ENCODE measurements around the gene D2HGDH. TPM values are rescaled to one million over a fixed set of nuclear protein-coding genes. Genes with fewer than 3 reads are reported as not detected.

The D2HGDH gene
- total and polyA plus RNA-seq, 2 donors from 2014 or later: 37.0 to 49.3 TPM

DNA sequence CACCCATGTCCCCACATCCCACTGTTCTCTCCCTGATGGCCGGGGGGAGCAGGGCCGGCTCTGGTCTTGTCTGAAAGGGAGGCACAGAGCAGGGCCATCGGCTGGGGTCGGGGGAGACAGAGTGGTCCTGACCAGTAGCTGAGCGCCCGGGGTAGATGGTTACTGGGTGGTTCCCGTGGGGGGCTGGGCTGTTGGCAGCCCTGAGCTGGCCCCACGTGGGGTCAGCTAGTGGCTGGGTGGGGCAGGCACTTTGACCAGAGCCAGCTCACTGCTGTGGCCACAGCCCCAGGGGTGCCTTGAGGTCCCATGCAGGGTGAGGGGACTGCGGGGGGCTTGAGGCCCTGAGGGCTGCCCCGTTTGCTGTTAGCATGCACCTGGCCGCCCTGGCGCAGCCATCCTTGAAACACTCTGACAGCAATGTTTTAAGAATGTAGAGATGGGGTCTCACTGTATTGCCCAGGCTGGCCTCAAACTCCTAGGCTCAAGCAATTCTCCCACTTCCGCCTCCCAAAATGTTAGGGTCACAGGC lies 62.2 kb downstream of the D2HGDH start:
- TF ChIP-seq, protein P1, sequence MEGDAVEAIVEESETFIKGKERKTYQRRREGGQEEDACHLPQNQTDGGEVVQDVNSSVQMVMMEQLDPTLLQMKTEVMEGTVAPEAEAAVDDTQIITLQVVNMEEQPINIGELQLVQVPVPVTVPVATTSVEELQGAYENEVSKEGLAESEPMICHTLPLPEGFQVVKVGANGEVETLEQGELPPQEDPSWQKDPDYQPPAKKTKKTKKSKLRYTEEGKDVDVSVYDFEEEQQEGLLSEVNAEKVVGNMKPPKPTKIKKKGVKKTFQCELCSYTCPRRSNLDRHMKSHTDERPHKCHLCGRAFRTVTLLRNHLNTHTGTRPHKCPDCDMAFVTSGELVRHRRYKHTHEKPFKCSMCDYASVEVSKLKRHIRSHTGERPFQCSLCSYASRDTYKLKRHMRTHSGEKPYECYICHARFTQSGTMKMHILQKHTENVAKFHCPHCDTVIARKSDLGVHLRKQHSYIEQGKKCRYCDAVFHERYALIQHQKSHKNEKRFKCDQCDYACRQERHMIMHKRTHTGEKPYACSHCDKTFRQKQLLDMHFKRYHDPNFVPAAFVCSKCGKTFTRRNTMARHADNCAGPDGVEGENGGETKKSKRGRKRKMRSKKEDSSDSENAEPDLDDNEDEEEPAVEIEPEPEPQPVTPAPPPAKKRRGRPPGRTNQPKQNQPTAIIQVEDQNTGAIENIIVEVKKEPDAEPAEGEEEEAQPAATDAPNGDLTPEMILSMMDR (IDR thresholded peaks at IDR 0.05; ENCODE audit: borderline replicate concordance, extremely low read depth, insufficient read depth): no peak
- intact Hi-C loops (cut with DNase I): no loop called here
- no peak overlapping the region for H3K9ac ChIP-seq (ENCODE audit: low read length in 3 of 3)
- H3K4me3 ChIP-seq (ENCODE audit: low read length in 3 of 3): no peak overlapping the region
- FAIRE-seq: no peak
- H3K27ac ChIP-seq (ENCODE audit: low read depth in 2 of 2, low read length in 2 of 2): no peak overlapping the region
- no peaks in the 10 kb centered on the region for H3K9me3 ChIP-seq (ENCODE audit: control insufficient read depth in 2 of 3, insufficient read depth in 1 of 3, low read length in 3 of 3)
- peak in 1 of 5 donors; percentile 71 for DNase-seq
- H3K27me3 ChIP-seq (ENCODE audit: control insufficient read depth, insufficient read depth, low read length): no peaks in the 10 kb centered on the region
- no peaks in the 10 kb centered on the region for H3K36me3 ChIP-seq (ENCODE audit: control insufficient read depth in 2 of 3, insufficient read depth in 3 of 3, low read length in 3 of 3)
- no peaks in the 10 kb centered on the region for H3K4me1 ChIP-seq (ENCODE audit: control insufficient read depth in 2 of 3, insufficient read depth in 2 of 3, low read depth in 1 of 3, low read length in 3 of 3)

- Histone ChIP-seq H3K4me1 (ENCODE audit: control insufficient read depth in 2 of 3, insufficient read depth in 2 of 3, low read depth in 1 of 3, low read length in 3 of 3) (no peaks in the 10 kb centered on the region), H3K27me3 (ENCODE audit: control insufficient read depth, insufficient read depth, low read length) (no peaks in the 10 kb centered on the region), H3K9me3 (ENCODE audit: control insufficient read depth in 2 of 3, insufficient read depth in 1 of 3, low read length in 3 of 3) (no peaks in the 10 kb centered on the region), H3K36me3 (ENCODE audit: control insufficient read depth in 2 of 3, insufficient read depth in 3 of 3, low read length in 3 of 3) (no peaks in the 10 kb centered on the region), H3K9ac (ENCODE audit: low read length in 3 of 3) (no peak overlapping the region), H3K4me3 (ENCODE audit: low read length in 3 of 3) (no peak overlapping the region), H3K27ac (ENCODE audit: low read depth in 2 of 2, low read length in 2 of 2) (no peak overlapping the region)
- TF ChIP-seq, protein P1 (IDR thresholded peaks at IDR 0.05; ENCODE audit: borderline replicate concordance, extremely low read depth, insufficient read depth): no peak
- DNase-seq: peak in 1 of 5 donors; percentile 39
- no peak for FAIRE-seq
- intact Hi-C loops (cut with DNase I): no loop called here
These were observed 63.1 kb downstream of the D2HGDH start for GRCh38 chr2:241797441-241798080.

DNA sequence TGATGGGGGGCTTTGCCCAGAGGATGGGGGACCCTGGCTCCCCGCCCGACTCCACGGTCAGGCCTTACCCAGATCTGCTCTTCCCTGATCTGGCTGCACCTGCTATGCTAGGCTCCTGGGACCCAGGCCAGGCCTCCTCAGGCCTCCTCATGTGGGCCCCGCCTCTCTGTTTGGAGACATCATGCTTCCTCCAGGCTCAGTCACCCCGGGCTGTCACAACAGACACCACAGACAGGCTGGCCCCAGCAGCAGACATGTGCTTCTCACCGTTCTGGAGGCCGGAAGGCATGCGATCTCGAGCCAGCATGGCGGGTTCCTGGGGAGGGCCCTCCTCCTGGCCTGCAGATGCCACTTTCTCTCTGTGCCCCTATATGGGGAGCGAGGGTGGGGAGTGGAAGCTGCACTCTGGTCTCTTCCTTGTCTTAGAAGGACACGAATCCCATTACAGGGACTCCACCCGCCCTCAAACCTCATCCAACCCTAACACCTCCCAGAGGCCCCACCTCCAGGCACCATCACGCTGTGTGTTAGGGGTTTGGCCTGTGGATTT lies 63.7 kb downstream of the D2HGDH start:
- intact Hi-C loops (cut with DNase I): no loop called here
- Histone ChIP-seq H3K36me3 (ENCODE audit: control insufficient read depth in 2 of 3, insufficient read depth in 3 of 3, low read length in 3 of 3) (no peaks in the 10 kb centered on the region), H3K4me1 (ENCODE audit: control insufficient read depth in 2 of 3, insufficient read depth in 2 of 3, low read depth in 1 of 3, low read length in 3 of 3) (peaks cover 0 to 3% (median 0%) of the 10 kb centered on the region in 3 donors), H3K27me3 (ENCODE audit: control insufficient read depth, insufficient read depth, low read length) (no peaks in the 10 kb centered on the region), H3K27ac (ENCODE audit: low read depth in 2 of 2, low read length in 2 of 2) (no peak overlapping the region), H3K9ac (ENCODE audit: low read length in 3 of 3) (no peak overlapping the region), H3K9me3 (ENCODE audit: control insufficient read depth in 2 of 3, insufficient read depth in 1 of 3, low read length in 3 of 3) (no peaks in the 10 kb centered on the region), H3K4me3 (ENCODE audit: low read length in 3 of 3) (no peak overlapping the region)
- TF ChIP-seq, protein P1 (IDR thresholded peaks at IDR 0.05; ENCODE audit: borderline replicate concordance, extremely low read depth, insufficient read depth): no peak
- DNase-seq (peak in 2 of 5 donors; percentile 10 to 69), FAIRE-seq (no peak)

Data from kidney (tissue), 14 donors.